ENCODE data around the gene LAPTM5. TPM values are rescaled to one million over a fixed set of nuclear protein-coding genes. Genes with fewer than 3 reads are reported as not detected.
A peak's percentile ranks its signal among the peaks of the same experiment; 100 is the strongest.

The LAPTM5 gene
- total RNA-seq, 1 experiment from 2014 or later, result 0.15 TPM

- Mint-ChIP-seq H3K27me3 (ENCODE audit: low read depth) (peaks cover 4% of the 10 kb centered on the region), H3K4me3 (no peak overlapping the region), H3K36me3 (ENCODE audit: insufficient read depth in 1 of 3, low read depth in 3 of 3) (no peaks in the 10 kb centered on the region), H3K9me3 (no peaks in the 10 kb centered on the region), H3K27ac (peak overlapping the region in 1 of 3 experiments; percentile 57; a peak in 3 of 7 replicates), H3K4me1 (peaks cover 32 to 40% of the 10 kb centered on the region in 2 experiments)
- Histone ChIP-seq H4K91ac (ENCODE audit: insufficient read length, low read depth, low read length) (no peak overlapping the region), H4K5ac (ENCODE audit: insufficient read length, low read depth, low read length) (no peak overlapping the region), H2BK12ac (ENCODE audit: insufficient read length, low read depth, low read length) (no peak overlapping the region), H2BK20ac (ENCODE audit: low read depth, low read length, poor library complexity, severe bottlenecking) (no peak overlapping the region), H3K4ac (ENCODE audit: low read depth, low read length) (no peak overlapping the region), H2BK120ac (ENCODE audit: low read depth, low read length, poor library complexity, severe bottlenecking) (no peak overlapping the region), H3K23ac (ENCODE audit: insufficient read length, low read depth, low read length) (no peak overlapping the region), H3K4me1 (ENCODE audit: insufficient read depth, low read length) (peaks cover 6% of the 10 kb centered on the region; the same call in 1 of the 2 replicates), H3K14ac (ENCODE audit: insufficient read depth, low read length) (no peak overlapping the region), H2AK5ac (ENCODE audit: insufficient read length, low read length) (no peak overlapping the region), H3K9me3 (ENCODE audit: control insufficient read depth, low read depth, low read length) (no peaks in the 10 kb centered on the region), H3K79me2 (ENCODE audit: insufficient read depth, low read length) (no peaks in the 10 kb centered on the region), H3K56ac (ENCODE audit: insufficient read length, low read depth, low read length) (no peak overlapping the region), H4K8ac (replicated peaks; ENCODE audit: insufficient read length, low read depth, low read length) (no peak overlapping the region), H2BK15ac (ENCODE audit: low read depth, low read length) (no peak overlapping the region), H3K18ac (ENCODE audit: insufficient read length, low read depth, low read length) (no peak overlapping the region), H2BK5ac (ENCODE audit: insufficient read length, low read length) (no peak overlapping the region), H3K9ac (ENCODE audit: extremely low read depth, insufficient read length, low read length) (no peak overlapping the region), H3K27ac (ENCODE audit: insufficient read length, low read depth, low read length) (no peak overlapping the region), H3K23me2 (ENCODE audit: insufficient read length, low read depth, low read length, poor library complexity, severe bottlenecking) (no peaks in the 10 kb centered on the region), H2AFZ (ENCODE audit: low read length) (no peak overlapping the region), H3K27me3 (ENCODE audit: insufficient read depth, low read length) (no peaks in the 10 kb centered on the region), H3K79me1 (ENCODE audit: insufficient read depth, low read depth, low read length, poor library complexity, severe bottlenecking) (no peaks in the 10 kb centered on the region), H3T11ph (ENCODE audit: low read length) (no peak overlapping the region), H3K4me2 (ENCODE audit: insufficient read depth, insufficient read length, low read length) (no peak overlapping the region), H4K20me1 (ENCODE audit: control insufficient read depth, insufficient read depth, insufficient read length) (no peaks in the 10 kb centered on the region)
- no CpG with 5 or more reads among the region's 10 CpGs for WGBS (ENCODE audit: extremely low coverage, insufficient read length, low lambda C conversion rate)
- no peak for DNase-seq
- no peak for TF ChIP-seq CTCF (conservative IDR thresholded peaks at IDR 0.05)
These were observed 26.3 kb downstream of the LAPTM5 start for GRCh38 chr1:30731109-30731805.
